GM19099 (cell line): ENCODE data around the gene CCR7.

Experiments used
- POLR2A ChIP-seq: IDR thresholded peaks from 3 replicates; pipeline ENCODE4 v1.6.1; 2011; ENCODE audit warnings: low read depth; ENCODE audit not compliant: insufficient read length; ENCODE audit errors: extremely low read depth

Gene CCR7

GRCh38 chr17:40556198-40556661, 9.0 kb downstream of the CCR7 start:
- TF ChIP-seq POLR2A, result peak; percentile 2

GRCh38 chr17:40555296-40556190, 9.7 kb downstream of the CCR7 start:
- TF ChIP-seq POLR2A, result peak; percentile 11

GRCh38 chr17:40554646-40555295, 10.5 kb downstream of the CCR7 start:
- no peak for TF ChIP-seq POLR2A

- no peak for TF ChIP-seq POLR2A
Measured at GRCh38 chr17:40553694-40554534, 11.4 kb downstream of the CCR7 start.

- TF ChIP-seq POLR2A, result no peak
Measured at GRCh38 chr17:40552806-40553693, 12.2 kb downstream of the CCR7 start.

GRCh38 chr17:40551879-40552768, 13.1 kb downstream of the CCR7 start:
- no peak for TF ChIP-seq POLR2A

GRCh38 chr17:40551091-40551878, 14.0 kb downstream of the CCR7 start:
- TF ChIP-seq POLR2A, result no peak

- TF ChIP-seq POLR2A, result no peak
Measured at GRCh38 chr17:40550608-40551007, 14.7 kb downstream of the CCR7 start.

- TF ChIP-seq POLR2A, result no peak
Measured at GRCh38 chr17:40548982-40549685, 16.1 kb downstream of the CCR7 start.

- TF ChIP-seq POLR2A, result no peak
Measured at GRCh38 chr17:40548491-40548981, 16.7 kb downstream of the CCR7 start.

- TF ChIP-seq POLR2A, result no peak
Measured at GRCh38 chr17:40547785-40548478, 17.3 kb downstream of the CCR7 start.
